G401 (cell line): ENCODE results near the gene SIN3A. TPM values are rescaled to one million over a fixed set of nuclear protein-coding genes. Genes with fewer than 3 reads are reported as not detected.
"Not testable (repeated sequence)": the region's sequence is repeated elsewhere in the genome, so short reads cannot be mapped to it uniquely, and the experiment has no call there.

Experiments used
- DNase-seq: peaks from one replicate; pipeline ENCODE4 v3.0.0-alpha.2; 2015; ENCODE audit warnings: low spot score
- in situ Hi-C: cut with HindIII; loops from 2 replicates; pipeline ENCODE4 v1.10.0; 2016; ENCODE audit warnings: low sequenced_read_pairs, mixed read lengths
- total RNA-seq: library from RNA; depleted of rRNA; stranded (reverse); fragments of >200 nt; shearing (Covaris generic); gene quantifications from 2 replicates; pipeline ENCODE4 v1.2.3, GENCODE V29; 2014

The SIN3A gene
- total RNA-seq, 1 experiment from 2014 or later = 44.2 TPM

GRCh38 chr15:75361361-75361988 is 90.0 kb downstream of the SIN3A start:
- DNase-seq = no peak
- in situ Hi-C loops = no loop called here

DNA sequence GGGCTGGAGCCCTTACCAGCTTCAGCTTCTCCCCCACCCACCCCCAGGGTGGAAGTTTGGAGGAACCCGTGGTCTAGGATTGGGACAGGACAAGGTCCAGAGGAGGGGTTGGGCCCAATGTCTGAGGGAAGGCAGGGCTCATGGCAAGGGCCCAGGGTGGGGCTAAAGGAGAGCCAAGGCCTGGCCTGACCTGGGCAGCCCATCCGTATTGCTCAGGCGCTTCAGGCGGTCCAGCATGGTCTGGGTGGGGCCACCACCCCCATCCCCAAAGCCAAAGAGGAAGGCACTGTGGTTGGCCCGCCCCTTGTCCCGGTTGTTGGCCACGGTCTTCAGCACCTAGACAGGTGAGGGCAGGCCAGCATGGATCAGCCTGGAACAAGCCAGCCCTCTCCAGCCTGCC is 90.6 kb downstream of the SIN3A start:
- DNase-seq = no peak
- in situ Hi-C loops = no loop called here

- in situ Hi-C loops = no loop called here
- no peak for DNase-seq
Measured at GRCh38 chr15:75360391-75360790, 91.1 kb downstream of the SIN3A start.

DNA sequence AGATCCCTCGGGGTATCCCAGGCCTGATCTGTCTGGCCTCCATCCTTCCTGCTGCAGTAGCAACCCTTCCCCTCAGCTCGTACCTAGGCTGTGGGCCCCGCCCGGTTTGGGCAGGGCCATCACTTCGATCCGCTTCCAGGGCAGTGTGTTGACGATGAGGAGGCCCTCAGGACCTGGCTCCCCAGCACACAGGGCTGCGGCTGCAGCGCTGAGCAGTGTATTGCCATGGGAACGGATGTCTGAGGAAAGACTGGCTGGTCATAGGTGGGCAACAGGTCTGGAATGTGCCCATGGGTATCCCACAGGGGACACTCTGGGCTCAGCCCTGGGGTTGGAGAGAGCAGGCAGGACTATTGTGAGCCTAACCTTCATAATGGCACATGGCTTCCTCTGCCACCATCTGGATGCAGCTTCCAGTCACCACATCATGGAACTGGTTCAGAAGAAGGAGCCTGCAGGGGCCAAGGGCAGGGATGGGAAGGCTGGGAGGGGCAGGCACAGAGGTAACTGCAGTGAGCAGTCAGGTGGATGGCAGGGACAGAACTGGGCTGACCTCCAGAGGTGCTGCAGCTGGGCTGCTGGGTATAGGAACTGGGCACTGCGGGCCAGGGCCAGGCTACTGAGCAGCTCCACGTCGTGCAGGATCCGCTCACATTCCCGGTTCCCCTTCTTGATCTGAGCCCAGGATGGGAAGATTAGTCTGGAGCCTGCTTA is 91.8 kb downstream of the SIN3A start:
- no peak for DNase-seq
- in situ Hi-C loops = no loop called here

DNA sequence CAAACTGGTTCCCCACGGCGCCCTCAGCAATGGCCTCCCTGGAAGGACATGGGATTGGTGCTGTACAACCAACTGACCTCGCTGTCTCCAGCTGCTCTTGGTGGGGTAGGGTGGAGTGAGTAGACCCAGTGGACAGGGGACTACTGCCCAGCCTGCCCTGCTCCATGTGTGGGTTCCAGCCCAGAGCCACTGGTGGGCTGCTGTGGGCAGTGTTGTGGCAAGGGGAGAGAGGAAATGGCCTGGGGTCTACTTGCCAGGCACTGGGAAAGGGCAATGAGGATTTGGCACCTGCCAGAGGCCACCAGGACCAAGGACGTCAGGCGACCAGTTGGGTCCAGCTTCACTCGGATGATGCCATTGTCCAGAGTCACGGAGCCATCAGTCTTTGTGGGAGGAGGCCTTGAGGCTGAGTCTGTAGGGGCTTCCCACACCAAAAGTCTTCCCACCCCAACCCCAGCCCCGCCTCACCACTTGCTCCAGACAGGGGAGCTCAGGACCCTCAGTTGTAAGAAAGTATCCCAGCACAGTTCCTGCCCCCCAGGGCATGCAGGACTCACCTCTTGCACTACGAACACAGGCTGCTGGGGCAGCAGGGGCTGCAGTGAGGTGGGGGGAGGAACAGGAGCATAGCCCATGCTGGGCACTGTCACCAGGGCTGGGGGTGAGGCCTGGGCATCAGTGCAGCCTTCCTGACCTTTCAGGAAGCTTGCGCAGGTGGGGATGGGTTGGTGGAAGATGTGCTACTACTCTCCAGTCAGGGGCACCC is 92.5 kb downstream of the SIN3A start:
- in situ Hi-C loops = no loop called here
- DNase-seq = no peak

GRCh38 chr15:75357976-75358673 is 93.4 kb downstream of the SIN3A start:
- no peak for DNase-seq
- in situ Hi-C loops = no loop called here

- no peak for DNase-seq
- in situ Hi-C loops = no loop called here
Measured at GRCh38 chr15:75356517-75356916, 95.0 kb downstream of the SIN3A start.

DNA sequence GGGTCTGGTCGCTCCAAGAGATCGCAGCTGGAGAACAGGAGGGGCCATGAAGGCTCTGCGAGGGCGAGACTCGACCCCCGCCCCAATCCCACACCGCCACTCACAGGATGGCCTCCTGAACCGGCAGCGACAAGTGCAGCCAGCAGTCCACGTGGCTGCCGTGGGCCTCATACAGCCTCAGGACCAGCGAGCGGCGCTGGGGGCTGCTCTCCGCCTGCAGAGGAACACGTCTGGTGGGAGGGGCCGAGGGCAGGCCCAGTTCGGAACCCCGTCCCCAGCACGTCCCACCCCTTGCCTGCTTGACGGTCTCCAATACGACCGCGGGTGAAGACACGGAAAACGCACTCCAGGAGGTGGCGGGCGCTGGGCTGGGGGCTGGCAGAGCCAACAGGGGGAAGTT is 95.5 kb downstream of the SIN3A start:
- in situ Hi-C loops = no loop called here
- no peak for DNase-seq

DNA sequence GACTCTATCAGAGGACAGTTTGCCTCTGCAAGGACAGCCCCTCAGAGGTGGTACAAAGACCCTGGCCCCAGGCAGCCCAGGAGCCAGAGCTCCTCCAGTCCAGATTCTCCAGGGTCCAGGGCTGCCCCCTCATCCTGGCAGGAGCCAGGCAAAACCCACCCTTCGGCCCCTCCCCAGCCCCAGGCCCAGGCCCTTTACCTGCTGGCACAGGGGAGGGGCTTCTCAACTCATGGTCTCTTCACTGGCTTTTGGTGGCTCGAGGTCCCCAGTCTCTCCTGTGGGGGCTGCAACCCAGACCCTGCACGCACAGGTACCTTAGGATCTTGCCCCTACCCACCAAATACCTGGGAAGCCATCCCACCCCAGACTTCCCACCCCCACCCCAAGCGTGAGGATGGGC is 96.1 kb downstream of the SIN3A start:
- DNase-seq = no peak
- in situ Hi-C loops = no loop called here

- in situ Hi-C loops = no loop called here
- no peak for DNase-seq
Measured at GRCh38 chr15:75354454-75354853, 97.0 kb downstream of the SIN3A start.

DNA sequence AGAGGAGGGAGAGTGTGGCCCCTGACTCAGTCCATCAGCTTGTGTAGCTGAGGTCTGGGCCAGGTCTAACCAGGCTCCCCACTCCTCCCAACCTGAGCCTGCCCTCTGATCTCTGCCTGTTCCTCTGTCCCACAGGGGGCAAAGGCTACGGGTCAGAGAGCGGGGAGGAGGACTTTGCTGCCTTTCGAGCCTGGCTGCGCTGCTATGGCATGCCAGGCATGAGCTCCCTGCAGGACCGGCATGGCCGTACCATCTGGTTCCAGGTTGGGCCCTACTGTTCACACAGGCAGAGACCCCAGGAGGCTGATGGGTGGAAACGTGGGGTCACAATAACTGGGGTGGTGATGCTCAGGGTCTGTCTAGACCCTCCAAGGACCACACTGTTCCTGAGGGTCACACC is 97.9 kb downstream of the SIN3A start:
- no peak for DNase-seq
- in situ Hi-C loops = no loop called here

- DNase-seq = no peak
- in situ Hi-C loops = no loop called here
Measured at GRCh38 chr15:75352186-75353080, 99.1 kb downstream of the SIN3A start.

DNA sequence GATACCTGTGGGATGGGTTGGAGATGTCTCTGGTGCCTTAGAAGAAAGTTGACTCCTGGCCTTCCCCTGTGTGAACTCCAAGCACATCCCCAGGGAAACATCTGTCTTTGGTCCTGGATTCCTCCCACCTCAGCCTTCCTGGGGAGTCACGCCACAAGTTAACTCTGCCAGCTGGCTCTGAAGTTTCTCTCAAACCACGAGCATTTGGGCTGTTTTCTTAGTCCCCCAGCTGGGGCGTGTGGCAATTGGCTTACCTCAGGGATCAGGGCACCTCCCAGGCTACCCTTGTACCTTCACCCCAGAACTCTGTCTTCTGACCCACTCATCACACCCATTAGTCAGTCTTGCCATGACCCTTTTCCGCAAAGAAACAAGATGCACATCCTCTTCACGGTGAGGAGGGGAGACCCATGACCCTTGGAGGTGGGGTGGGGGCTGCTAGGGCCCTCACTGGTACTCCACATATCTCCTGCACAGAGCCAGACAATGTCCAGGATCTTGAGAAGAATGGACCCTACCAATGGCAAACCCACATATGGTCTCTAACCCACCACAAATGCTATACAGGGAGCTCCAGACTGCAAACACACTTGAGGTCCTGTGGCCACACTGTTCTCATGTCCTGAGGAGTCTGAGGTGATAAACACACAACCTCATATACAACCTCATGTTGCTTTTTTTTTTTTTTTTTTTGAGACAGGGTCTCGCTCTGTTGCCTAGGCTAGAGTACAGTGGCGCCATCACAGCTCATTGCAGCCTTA is 100.7 kb downstream of the SIN3A start:
- in situ Hi-C loops = no loop called here
- DNase-seq = no peak

DNA sequence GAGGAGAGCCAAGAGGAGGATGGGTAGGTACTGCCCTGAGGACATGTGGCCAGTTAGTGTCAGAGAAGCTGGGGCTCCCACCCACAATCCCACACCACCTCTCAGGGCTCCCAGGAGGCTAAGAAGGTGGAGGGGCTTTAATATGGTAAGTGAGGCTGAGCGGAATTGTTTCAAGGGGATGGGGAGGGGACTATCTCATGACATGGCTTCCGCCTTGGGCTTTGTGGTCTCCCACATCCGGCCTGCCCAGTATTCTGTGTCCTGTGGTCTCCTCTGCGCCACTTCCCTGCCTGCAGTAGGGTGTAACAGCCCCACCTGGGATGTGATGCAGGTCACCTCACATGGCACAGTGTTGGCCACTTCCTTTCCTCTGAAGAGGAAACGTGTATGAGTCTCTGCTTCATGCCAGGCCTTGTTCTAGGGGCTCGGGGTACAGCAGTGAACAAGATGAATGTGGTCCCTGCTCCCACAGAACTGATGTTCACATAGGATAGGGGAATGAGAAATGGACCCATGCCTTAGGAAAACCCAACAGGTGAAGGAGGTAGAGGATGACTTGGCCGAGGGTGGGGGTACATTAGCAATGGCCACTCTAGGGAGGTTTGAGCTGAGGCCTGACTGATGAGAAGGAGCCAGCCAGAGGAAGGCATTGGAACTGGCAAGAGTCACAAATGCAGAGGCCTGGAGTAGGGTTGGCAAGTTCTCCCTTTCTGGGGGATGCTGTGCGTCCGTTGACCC is 101.5 kb downstream of the SIN3A start:
- no peak for DNase-seq
- in situ Hi-C loops = no loop called here

GRCh38 chr15:75349351-75349669 is 102.2 kb downstream of the SIN3A start:
- DNase-seq, in situ Hi-C loops: not testable (repeated sequence)

DNA sequence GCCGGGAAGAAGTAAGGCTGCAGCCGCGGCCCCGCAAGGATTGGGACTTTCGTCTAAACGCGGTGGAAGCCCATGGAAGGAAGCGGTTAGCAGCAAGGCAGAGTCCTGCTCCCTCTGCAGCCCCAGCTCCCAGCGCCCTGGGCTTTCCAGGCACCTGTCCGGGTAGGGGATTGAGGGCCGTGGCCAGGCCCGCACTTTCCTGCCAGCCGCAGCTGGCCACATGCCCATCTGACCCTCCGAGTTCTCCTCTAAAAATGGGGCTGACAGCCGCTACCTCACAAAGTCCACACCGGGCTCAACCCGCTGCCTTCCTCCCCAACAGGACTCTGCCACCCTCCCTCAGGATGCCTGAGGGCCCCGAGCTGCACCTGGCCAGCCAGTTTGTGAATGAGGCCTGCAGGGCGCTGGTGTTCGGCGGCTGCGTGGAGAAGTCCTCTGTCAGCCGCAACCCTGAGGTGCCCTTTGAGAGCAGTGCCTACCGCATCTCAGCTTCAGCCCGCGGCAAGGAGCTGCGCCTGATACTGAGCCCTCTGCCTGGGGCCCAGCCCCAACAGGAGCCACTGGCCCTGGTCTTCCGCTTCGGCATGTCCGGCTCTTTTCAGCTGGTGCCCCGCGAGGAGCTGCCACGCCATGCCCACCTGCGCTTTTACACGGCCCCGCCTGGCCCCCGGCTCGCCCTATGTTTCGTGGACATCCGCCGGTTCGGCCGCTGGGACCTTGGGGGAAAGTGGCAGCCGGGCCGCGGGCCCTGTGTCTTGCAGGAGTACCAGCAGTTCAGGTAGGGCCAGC is 102.7 kb downstream of the SIN3A start:
- in situ Hi-C loops = no loop called here
- peak; percentile 53 for DNase-seq

DNA sequence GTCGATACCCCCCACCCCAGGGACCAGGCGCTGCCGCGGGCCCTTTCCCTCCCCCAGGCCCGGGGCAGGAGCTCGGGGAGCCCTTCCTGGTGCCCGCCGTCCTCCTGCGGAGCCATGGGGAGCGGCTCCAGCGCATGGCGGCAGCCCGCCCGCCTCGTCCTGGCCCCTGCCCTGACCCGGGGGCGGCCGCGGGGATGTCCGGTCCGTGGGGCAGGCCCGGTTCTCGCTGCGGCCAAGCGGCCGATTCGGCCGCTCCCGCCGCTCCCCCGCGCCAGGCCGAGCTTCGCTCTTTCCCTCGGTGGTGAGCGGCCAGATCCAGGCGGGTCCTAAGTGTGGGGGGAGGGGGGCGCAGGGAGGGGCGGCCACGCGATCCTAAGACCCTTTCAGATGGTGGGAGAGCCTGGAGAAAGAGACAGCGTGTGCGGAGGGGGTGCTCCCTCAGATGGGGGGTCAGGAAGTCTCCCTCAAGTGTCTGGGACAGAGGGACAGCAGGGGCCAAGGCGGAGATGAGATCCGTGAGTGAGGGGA is 103.4 kb downstream of the SIN3A start:
- in situ Hi-C loops = no loop called here
- DNase-seq = no peak
